GM12873 (cell line): ENCODE results near the gene TSC22D1.

Experiments used
- CTCF ChIP-seq: IDR thresholded peaks from 2 replicates; pipeline ENCODE4 v1.5.1; 2012; ENCODE audit warnings: low read depth, mild to moderate bottlenecking, moderate library complexity, low read length, control low read depth; ENCODE audit not compliant: insufficient read depth; ENCODE audit errors: missing control alignments

Gene TSC22D1

GRCh38 chr13:44449999-44450821 is 125.9 kb downstream of the TSC22D1 start:
- no peak for TF ChIP-seq CTCF

GRCh38 chr13:44448875-44449274 is 127.3 kb downstream of the TSC22D1 start:
- TF ChIP-seq CTCF: no peak

- no peak for TF ChIP-seq CTCF
These were observed 127.8 kb downstream of the TSC22D1 start for GRCh38 chr13:44448373-44448772.

GRCh38 chr13:44447783-44448321 is 128.3 kb downstream of the TSC22D1 start:
- no peak for TF ChIP-seq CTCF

GRCh38 chr13:44440046-44440608 is 136.0 kb downstream of the TSC22D1 start:
- no peak for TF ChIP-seq CTCF

- TF ChIP-seq CTCF: no peak
These were observed 136.6 kb downstream of the TSC22D1 start for GRCh38 chr13:44439452-44440024.

- no peak for TF ChIP-seq CTCF
These were observed 137.9 kb downstream of the TSC22D1 start for GRCh38 chr13:44438234-44438579.
